Stimulated activated CD8-positive, alpha-beta memory T cell treated with anti-CD3 and anti-CD28 coated beads, Interleukin-4, amount 100 ng/mL, for 4 hours (primary cell): ENCODE data around the gene EFCAB14.
A peak's percentile ranks its signal among the peaks of the same experiment; 100 is the strongest.
"Not testable (repeated sequence)": the region's sequence is repeated elsewhere in the genome, so short reads cannot be mapped to it uniquely, and the experiment has no call there.

Experiments
- DNase-seq, 2 donors: peaks; one replicate each; pipeline ENCODE4 v3.0.0-alpha.2; 2020; ENCODE audit warnings: low read depth in 2 of 2, low spot score in 1 of 2

Gene EFCAB14, protein sequence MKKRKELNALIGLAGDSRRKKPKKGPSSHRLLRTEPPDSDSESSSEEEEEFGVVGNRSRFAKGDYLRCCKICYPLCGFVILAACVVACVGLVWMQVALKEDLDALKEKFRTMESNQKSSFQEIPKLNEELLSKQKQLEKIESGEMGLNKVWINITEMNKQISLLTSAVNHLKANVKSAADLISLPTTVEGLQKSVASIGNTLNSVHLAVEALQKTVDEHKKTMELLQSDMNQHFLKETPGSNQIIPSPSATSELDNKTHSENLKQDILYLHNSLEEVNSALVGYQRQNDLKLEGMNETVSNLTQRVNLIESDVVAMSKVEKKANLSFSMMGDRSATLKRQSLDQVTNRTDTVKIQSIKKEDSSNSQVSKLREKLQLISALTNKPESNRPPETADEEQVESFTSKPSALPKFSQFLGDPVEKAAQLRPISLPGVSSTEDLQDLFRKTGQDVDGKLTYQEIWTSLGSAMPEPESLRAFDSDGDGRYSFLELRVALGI

DNA sequence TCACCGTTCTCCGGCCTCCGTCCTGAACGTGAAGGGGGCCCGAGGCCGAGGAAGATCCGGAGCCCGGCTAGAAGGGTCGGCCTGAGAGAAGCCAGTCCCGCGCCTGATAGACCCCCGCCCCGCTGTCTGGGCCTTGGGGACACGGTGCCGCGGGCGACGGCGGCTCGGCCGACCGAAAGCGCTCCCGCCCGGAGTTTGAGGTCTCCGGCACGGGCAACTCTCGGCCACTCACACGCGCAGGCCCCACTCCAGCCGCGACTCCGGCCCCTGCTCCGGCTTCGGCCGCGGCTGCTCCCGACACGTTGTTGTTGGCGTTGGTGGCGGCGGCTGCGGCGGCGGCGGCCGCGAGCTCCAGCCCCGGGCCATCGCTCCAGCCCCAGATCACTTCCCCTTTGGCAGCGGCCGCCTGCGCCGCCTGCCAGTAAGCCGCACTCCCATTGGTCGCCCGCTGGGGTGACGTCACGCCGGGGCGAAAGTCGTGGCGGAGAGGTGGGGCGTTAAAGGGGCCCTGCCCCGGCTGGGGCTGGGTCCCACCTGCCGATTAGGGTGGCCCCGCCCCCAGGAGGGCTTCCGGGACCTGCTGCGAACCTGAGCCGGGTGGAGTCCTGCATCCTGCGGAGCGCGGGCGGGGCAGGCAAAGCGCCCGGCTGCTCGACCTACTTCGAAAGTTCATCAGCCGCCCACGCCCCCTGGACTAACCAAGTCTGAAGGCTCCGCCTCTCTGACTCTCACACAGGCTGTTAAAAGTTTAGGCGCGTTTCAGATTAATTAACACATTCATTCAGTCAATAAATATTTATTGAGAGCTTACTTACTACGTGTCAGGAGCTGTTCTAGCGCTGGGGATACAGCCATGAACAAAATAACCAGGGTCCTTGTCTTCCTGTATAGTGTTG, at the start of gene EFCAB14:
EFCAB14 (minus strand) TSS at position 388 of the 896 bp plus-strand sequence. CDS start 1,027 bp downstream, outside the sequence.
- DNase-seq, result peak; percentile 97 to 99

GRCh38 chr1:46768445-46768844, 49.5 kb upstream of the EFCAB14 start:
- DNase-seq, result no peak

- DNase-seq, result no peak
These were observed 48.9 kb upstream of the EFCAB14 start for GRCh38 chr1:46767649-46768282.

DNA sequence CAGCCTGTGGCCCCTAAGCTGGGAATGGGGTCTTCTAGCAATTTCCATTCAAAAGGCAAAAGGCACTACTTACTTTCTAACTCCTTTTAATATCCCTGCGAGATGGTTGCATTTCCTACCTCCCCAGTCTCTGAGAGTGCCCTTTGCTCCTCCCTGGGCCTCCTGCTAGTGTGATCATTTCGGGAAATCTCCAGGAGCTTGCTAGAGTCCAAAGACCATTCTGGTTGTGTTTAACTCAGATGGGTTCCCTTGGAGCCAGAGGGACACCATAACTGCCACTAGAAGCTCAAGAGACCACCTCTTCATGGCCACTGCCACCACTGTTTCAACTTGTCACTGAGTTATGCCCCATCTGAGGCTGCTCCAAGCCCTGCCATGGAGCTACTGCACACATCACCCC, 45.5 kb upstream of the EFCAB14 start:
- no peak for DNase-seq

DNA sequence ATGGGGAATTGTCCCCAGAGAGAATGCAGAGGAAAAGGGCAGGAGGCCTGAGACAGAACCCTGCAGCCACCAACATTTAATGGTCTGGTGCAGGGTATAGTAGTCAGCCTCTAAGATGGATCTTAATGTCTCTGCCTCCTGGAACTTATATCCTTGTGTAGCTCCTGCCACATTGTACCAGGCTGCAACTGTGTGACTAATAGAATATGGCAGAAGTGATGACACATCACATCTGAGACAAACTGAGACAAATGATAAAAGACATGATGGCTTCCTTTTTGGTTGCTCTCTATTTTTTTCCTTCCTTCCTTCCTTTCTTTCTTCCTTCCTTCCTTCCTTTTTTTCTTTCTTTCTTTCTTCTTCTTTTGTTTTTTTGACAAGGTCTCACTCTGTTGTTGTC, 42.8 kb upstream of the EFCAB14 start:
- DNase-seq, result no peak

DNA sequence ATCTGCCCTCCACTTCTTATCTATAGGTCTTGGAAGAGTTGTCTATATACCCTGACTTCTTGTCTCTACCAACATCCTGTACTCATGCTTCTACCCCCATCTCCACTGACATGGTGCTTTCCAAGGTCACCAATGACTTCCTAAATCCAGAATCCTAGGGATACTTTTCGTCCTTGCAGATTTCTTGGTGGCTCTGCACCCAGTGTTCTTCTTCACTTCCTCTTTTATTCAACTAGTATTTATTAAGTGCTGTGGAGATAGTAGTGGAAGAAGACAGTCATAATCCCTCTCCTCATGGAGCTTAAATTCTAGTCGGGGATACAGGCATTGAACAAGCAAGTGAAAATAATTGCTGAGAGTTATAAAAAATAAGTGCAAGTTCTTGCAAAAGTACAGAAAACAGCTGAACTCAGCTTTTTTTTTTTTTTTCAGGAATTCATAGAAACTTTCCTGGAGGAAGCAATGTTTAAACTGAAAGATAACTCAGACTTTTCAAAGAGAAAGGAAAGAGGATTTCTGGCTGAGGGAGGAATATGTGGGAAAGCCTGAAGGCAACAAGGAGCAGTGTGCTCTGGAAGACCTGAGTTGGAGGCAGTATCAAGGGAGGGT, 41.7 kb upstream of the EFCAB14 start:
- no peak for DNase-seq

GRCh38 chr1:46757956-46758528, 39.1 kb upstream of the EFCAB14 start:
- no peak for DNase-seq

GRCh38 chr1:46757247-46757955, 38.5 kb upstream of the EFCAB14 start:
- no peak for DNase-seq

GRCh38 chr1:46755121-46755520, 36.2 kb upstream of the EFCAB14 start:
- DNase-seq, result no peak

DNA sequence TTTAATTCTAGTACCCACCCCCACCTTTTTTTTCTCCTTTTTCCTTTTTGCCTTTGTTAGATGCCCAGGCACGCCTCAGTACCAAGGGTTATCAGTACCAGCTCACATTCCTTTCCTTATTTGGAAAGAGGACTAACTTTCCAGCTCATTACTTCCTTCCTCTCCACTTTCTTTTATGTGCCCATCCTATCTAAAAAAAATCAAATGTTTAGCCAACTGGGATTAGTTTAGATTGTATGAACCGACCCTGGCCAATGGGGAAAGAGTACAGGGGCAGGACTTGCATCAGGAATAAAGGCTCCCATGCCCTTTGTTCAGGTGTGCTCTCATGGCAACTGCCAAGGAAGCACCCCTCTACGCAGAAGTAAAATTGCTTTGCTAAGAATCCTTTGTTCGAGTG, 35.8 kb upstream of the EFCAB14 start:
- DNase-seq, result not testable (repeated sequence)

GRCh38 chr1:46753985-46754384, 35.1 kb upstream of the EFCAB14 start:
- DNase-seq, result no peak

DNA sequence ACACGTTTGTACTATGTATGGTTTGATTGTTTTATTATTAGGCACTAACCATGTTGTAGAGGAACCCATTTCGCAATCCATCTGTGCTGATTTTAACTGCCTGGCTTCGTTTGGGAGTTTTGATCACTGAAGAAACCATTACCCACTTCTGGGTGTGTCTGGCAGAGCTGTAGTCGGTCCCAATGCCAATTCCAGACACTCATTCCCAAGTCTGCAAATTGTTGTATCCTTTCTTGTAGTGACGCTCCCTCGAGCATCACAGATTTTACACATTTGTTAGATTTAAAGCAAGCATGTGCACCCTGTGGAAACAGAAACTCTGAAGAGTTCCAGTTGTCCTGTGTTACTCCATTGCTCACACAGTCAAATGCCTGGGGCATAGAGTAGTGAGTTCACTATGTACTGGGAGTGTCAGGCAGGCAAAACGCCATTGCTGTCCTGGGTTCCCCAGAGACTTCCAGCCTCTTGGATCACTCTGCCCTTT, 31.0 kb upstream of the EFCAB14 start:
- no peak for DNase-seq

DNA sequence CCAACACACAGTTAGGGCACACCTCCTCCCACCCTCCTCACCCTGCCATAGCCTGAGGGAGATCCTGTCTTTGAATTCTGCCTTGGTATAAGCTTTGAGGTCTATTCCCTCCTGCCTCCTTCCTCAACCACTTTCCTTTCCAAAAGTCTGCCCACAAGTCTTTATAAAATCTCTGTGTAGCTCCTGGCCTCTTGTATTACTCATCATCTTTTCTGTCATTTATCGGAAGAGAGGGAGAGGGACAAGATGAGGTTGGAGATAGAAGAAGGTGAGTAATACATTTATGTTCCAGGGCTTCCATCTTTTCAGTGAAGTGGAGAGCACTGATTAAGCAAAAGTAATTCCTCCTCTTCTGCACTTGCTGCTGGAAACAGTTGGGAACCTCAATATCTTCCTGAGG, 30.5 kb upstream of the EFCAB14 start:
- DNase-seq, result no peak

- DNase-seq, result no peak
These were observed 28.9 kb upstream of the EFCAB14 start for GRCh38 chr1:46747683-46748288.

- no peak for DNase-seq
These were observed 23.2 kb upstream of the EFCAB14 start for GRCh38 chr1:46742069-46742468.

DNA sequence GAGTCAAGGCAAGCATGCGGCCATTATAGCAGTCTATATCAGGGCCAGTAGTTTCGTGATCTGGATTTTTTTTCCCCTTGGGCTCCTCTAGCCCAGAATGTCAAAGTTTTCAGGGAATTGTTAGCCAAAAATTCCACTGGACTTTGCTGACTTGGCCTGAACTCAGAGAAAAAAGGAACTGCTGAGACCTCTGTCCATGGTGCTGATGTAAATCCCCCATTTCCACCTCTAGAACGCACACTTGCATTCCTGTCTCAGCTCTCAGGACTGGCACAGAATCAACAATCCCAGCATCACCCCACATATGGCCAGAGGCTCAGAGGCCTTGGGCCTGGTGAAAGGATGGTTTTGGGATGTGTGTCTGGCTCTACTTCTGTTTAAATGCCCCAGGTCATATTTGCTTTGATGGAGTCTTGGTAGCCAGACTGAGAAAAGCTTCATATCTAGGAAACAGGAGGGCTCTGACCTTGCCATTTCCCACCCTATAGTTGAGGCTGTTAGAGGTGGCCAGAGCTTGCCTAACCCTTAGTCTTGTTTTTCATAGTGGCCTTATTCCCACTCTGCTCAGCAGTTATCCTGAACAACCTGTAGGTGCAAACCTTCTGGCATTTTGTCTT, 16.9 kb upstream of the EFCAB14 start:
- no peak for DNase-seq

- not testable (repeated sequence) for DNase-seq
These were observed 9.5 kb upstream of the EFCAB14 start for GRCh38 chr1:46728327-46728873.

DNA sequence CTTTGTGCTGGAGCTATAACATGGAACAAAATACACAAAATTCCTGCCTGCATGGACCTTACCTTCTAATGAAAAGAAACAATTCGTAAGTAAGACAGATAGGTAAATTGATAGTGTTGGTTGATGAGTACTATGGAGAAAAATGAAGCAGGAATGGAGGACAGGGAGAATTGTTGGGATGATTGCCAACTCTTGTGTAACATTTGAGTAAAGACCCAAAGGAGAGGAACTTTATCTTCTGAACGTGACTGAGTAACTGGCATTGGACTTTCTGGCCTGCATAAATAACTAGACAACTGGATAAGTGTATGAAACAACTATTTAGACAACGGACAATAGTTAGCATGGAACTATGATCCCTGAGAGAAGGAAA, 6.8 kb upstream of the EFCAB14 start:
- no peak for DNase-seq
